Liver (tissue), 9 donors: ENCODE results near the gene EHD2. TPM values are rescaled to one million over a fixed set of nuclear protein-coding genes. Genes with fewer than 3 reads are reported as not detected.

ENCODE experiments used
- DNase-seq: peaks from one replicate; pipeline ENCODE4 v3.0.0-alpha.2; 2017; ENCODE audit warnings: low spot score
- H3K27ac ChIP-seq, 2 donors: one replicate each; pipeline ENCODE4 v1.7.0; 2013; ENCODE audit warnings: inconsistent platforms in 2 of 2, low read length in 2 of 2, control low read depth in 1 of 2, low read depth in 1 of 2, mild to moderate bottlenecking in 1 of 2
- H3K27me3 ChIP-seq, 4 donors: one replicate each; pipeline versions ENCODE4 v1.6.1 to v1.7.0; 2013; ENCODE audit warnings: low read length in 3 of 4, inconsistent platforms in 1 of 4, mild to moderate bottlenecking in 1 of 4, moderate library complexity in 1 of 4; ENCODE audit not compliant: control insufficient read depth in 4 of 4, insufficient read depth in 4 of 4
- H3K36me3 ChIP-seq, 4 donors: one replicate each; pipeline versions ENCODE4 v1.6.1 to v1.7.0; 2013; ENCODE audit warnings: low read length in 3 of 4, mild to moderate bottlenecking in 3 of 4, low read depth in 1 of 4, moderate library complexity in 1 of 4; ENCODE audit not compliant: control insufficient read depth in 4 of 4, insufficient read depth in 3 of 4
- H3K4me1 ChIP-seq, 4 donors: one replicate each; pipeline versions ENCODE4 v1.6.1 to v1.7.0; 2013; ENCODE audit warnings: low read length in 3 of 4, mild to moderate bottlenecking in 3 of 4, moderate library complexity in 1 of 4; ENCODE audit not compliant: control insufficient read depth in 4 of 4, insufficient read depth in 4 of 4
- H3K4me3 ChIP-seq, 3 donors: one replicate each; pipeline versions ENCODE4 v1.6.1 to v1.7.0; 2013; ENCODE audit warnings: low read length in 3 of 3, control low read depth in 1 of 3, low read depth in 1 of 3, mild to moderate bottlenecking in 1 of 3
- H3K9ac ChIP-seq, 2 donors: one replicate each; pipeline ENCODE4 v1.7.0; 2013; ENCODE audit warnings: low read length in 2 of 2, mild to moderate bottlenecking in 2 of 2, moderate library complexity in 2 of 2, control low read depth in 1 of 2, low read depth in 1 of 2
- H3K9me3 ChIP-seq, 4 donors: one replicate each; pipeline versions ENCODE4 v1.6.1 to v1.7.0; 2013; ENCODE audit warnings: low read length in 3 of 4; ENCODE audit not compliant: control insufficient read depth in 4 of 4
- ATF3 ChIP-seq: IDR thresholded peaks from 2 replicates; pipeline ENCODE4 v1.6.1; 2016; ENCODE audit warnings: antibody characterized with exemption
- EGR1 ChIP-seq, 2 donors: IDR thresholded peaks; 2 replicates each; pipeline ENCODE4 v1.6.1; 2016 to 2018; ENCODE audit warnings: antibody characterized with exemption in 2 of 2, low read depth in 2 of 2
- FOXA1 ChIP-seq: IDR thresholded peaks from 2 replicates; pipeline ENCODE4 v1.6.1; 2016; ENCODE audit warnings: antibody characterized with exemption
- FOXA2 ChIP-seq: IDR thresholded peaks from 2 replicates; pipeline ENCODE4 v1.6.1; 2016; ENCODE audit warnings: antibody characterized with exemption
- GABPA ChIP-seq, 2 donors: IDR thresholded peaks in 1 of 2; conservative IDR thresholded peaks in 1 of 2; 2 replicates each; pipeline ENCODE4 v1.6.1; 2016; ENCODE audit warnings: antibody characterized with exemption in 2 of 2, mild to moderate bottlenecking in 1 of 2, moderate library complexity in 1 of 2
- HNF4A ChIP-seq, 2 donors: conservative IDR thresholded peaks; 2 replicates each; pipeline ENCODE4 v1.6.1; 2016; ENCODE audit warnings: antibody characterized with exemption in 2 of 2, mild to moderate bottlenecking in 2 of 2
- HNF4G ChIP-seq: IDR thresholded peaks from 2 replicates; pipeline ENCODE4 v1.6.1; 2016; ENCODE audit warnings: antibody characterized with exemption
- JUND ChIP-seq, 2 donors: IDR thresholded peaks; 2 replicates each; pipeline ENCODE4 v1.6.1; 2016; ENCODE audit warnings: antibody characterized with exemption in 2 of 2
- NR2F2 ChIP-seq: IDR thresholded peaks from 2 replicates; pipeline ENCODE4 v1.6.1; 2016; ENCODE audit warnings: antibody characterized with exemption
- RAD21 ChIP-seq, 2 donors: IDR thresholded peaks; 2 replicates each; pipeline ENCODE4 v1.6.1; 2016; ENCODE audit warnings: antibody characterized with exemption in 2 of 2, mild to moderate bottlenecking in 2 of 2
- RXRA ChIP-seq, 2 donors: IDR thresholded peaks; 2 replicates each; pipeline ENCODE4 v1.6.1; 2017 to 2018; ENCODE audit warnings: antibody characterized with exemption in 2 of 2, mild to moderate bottlenecking in 1 of 2
- SP1 ChIP-seq: IDR thresholded peaks from 2 replicates; pipeline ENCODE4 v1.6.1; 2018; ENCODE audit warnings: antibody characterized with exemption, mild to moderate bottlenecking
- TAF1 ChIP-seq: conservative IDR thresholded peaks from 2 replicates; pipeline ENCODE4 v1.6.1; 2016; ENCODE audit warnings: antibody characterized with exemption, mild to moderate bottlenecking
- YY1 ChIP-seq: IDR thresholded peaks from 2 replicates; pipeline ENCODE4 v1.6.1; 2016; ENCODE audit warnings: antibody characterized with exemption, mild to moderate bottlenecking
- WGBS: extraction: QIAGEN DNeasy Blood & Tissue Kit; methylation state at CpG from one replicate; pipeline ENCODE4 v1.1.7; 2013; 5-methylcytosine and 5-hydroxymethylcytosine counted together
- polyA plus RNA-seq, 2 donors: library from polyadenylated mRNA; stranded (reverse) in 1 of 2; unstranded in 1 of 2; fragments of 200-250 nt in 1 of 2; fragments of >200 nt in 1 of 2; fragmentation: Nextera tagmentation in 1 of 2; extraction: Ambion mirVana in 1 of 2; gene quantifications; one replicate each; pipeline versions ENCODE4 v1.2.1 to v1.2.3, GENCODE V29; 2013 to 2015
- total RNA-seq, 2 donors: library from RNA; depleted of rRNA; stranded (reverse); fragments of >200 nt; gene quantifications; one replicate each; pipeline ENCODE4 v1.2.3, GENCODE V29; 2014
- TF ChIP-seq, protein P1 (sequence below): IDR thresholded peaks from 2 replicates; pipeline ENCODE4 v1.6.1; 2016; ENCODE audit warnings: antibody characterized with exemption
- TF ChIP-seq, protein P2 (sequence below): IDR thresholded peaks from 2 replicates; pipeline ENCODE4 v1.6.1; 2016; ENCODE audit warnings: antibody characterized with exemption, mild to moderate bottlenecking
- TF ChIP-seq, protein P3 (sequence below): fragments of 150-350 bp; IDR thresholded peaks from 2 replicates; pipeline ENCODE4 v1.5.1; 2017; ENCODE audit warnings: improper control_type of control experiment, low read depth, low read length; ENCODE audit not compliant: missing input control
- TF ChIP-seq, protein P4 (sequence below): IDR thresholded peaks from 2 replicates; pipeline ENCODE4 v1.6.1; 2016; ENCODE audit warnings: antibody characterized with exemption
- donor health status: healthy.
- donor health status: healthy.
- donor health status: healthy.
- donor health status: healthy.
- donor health status: healthy.

EHD2 gene
- total and polyA plus RNA-seq, 4 donors = 3.2 to 7.9 (median 5.8) TPM

GRCh38 chr19:47752440-47753211 lies 39.4 kb downstream of the EHD2 start:
- H3K36me3 ChIP-seq = peaks cover 37 to 74% (median 40%) of the 10 kb centered on the region in 4 donors
- TF ChIP-seq YY1 (no peak), HNF4A (conservative IDR thresholded peaks at IDR 0.05) (no peak), SP1 (no peak), ATF3 (no peak), FOXA1 (no peak), RXRA (IDR thresholded peaks at IDR 0.05) (no peak), EGR1 (IDR thresholded peaks at IDR 0.05; ENCODE audit: low read depth in 2 of 2) (no peak), FOXA2 (no peak), JUND (IDR thresholded peaks at IDR 0.05) (no peak), TAF1 (no peak), HNF4G (no peak), NR2F2 (no peak), GABPA (IDR thresholded peaks at IDR 0.05 in 1 of 2, conservative IDR thresholded peaks at IDR 0.05 in 1 of 2) (no peak), RAD21 (IDR thresholded peaks at IDR 0.05) (no peak)
- TF ChIP-seq, protein P1, sequence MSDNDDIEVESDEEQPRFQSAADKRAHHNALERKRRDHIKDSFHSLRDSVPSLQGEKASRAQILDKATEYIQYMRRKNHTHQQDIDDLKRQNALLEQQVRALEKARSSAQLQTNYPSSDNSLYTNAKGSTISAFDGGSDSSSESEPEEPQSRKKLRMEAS = no peak
- TF ChIP-seq, protein P2, sequence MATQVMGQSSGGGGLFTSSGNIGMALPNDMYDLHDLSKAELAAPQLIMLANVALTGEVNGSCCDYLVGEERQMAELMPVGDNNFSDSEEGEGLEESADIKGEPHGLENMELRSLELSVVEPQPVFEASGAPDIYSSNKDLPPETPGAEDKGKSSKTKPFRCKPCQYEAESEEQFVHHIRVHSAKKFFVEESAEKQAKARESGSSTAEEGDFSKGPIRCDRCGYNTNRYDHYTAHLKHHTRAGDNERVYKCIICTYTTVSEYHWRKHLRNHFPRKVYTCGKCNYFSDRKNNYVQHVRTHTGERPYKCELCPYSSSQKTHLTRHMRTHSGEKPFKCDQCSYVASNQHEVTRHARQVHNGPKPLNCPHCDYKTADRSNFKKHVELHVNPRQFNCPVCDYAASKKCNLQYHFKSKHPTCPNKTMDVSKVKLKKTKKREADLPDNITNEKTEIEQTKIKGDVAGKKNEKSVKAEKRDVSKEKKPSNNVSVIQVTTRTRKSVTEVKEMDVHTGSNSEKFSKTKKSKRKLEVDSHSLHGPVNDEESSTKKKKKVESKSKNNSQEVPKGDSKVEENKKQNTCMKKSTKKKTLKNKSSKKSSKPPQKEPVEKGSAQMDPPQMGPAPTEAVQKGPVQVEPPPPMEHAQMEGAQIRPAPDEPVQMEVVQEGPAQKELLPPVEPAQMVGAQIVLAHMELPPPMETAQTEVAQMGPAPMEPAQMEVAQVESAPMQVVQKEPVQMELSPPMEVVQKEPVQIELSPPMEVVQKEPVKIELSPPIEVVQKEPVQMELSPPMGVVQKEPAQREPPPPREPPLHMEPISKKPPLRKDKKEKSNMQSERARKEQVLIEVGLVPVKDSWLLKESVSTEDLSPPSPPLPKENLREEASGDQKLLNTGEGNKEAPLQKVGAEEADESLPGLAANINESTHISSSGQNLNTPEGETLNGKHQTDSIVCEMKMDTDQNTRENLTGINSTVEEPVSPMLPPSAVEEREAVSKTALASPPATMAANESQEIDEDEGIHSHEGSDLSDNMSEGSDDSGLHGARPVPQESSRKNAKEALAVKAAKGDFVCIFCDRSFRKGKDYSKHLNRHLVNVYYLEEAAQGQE = no peak
- TF ChIP-seq, protein P3, sequence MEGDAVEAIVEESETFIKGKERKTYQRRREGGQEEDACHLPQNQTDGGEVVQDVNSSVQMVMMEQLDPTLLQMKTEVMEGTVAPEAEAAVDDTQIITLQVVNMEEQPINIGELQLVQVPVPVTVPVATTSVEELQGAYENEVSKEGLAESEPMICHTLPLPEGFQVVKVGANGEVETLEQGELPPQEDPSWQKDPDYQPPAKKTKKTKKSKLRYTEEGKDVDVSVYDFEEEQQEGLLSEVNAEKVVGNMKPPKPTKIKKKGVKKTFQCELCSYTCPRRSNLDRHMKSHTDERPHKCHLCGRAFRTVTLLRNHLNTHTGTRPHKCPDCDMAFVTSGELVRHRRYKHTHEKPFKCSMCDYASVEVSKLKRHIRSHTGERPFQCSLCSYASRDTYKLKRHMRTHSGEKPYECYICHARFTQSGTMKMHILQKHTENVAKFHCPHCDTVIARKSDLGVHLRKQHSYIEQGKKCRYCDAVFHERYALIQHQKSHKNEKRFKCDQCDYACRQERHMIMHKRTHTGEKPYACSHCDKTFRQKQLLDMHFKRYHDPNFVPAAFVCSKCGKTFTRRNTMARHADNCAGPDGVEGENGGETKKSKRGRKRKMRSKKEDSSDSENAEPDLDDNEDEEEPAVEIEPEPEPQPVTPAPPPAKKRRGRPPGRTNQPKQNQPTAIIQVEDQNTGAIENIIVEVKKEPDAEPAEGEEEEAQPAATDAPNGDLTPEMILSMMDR = no peak
- TF ChIP-seq, protein P4, sequence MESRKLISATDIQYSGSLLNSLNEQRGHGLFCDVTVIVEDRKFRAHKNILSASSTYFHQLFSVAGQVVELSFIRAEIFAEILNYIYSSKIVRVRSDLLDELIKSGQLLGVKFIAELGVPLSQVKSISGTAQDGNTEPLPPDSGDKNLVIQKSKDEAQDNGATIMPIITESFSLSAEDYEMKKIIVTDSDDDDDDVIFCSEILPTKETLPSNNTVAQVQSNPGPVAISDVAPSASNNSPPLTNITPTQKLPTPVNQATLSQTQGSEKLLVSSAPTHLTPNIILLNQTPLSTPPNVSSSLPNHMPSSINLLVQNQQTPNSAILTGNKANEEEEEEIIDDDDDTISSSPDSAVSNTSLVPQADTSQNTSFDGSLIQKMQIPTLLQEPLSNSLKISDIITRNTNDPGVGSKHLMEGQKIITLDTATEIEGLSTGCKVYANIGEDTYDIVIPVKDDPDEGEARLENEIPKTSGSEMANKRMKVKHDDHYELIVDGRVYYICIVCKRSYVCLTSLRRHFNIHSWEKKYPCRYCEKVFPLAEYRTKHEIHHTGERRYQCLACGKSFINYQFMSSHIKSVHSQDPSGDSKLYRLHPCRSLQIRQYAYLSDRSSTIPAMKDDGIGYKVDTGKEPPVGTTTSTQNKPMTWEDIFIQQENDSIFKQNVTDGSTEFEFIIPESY = no peak
- H3K4me3 ChIP-seq = no peak overlapping the region
- no peak for DNase-seq
- H3K27ac ChIP-seq = no peak overlapping the region
- peaks cover 0 to 21% (median 16%) of the 10 kb centered on the region in 4 donors for H3K4me1 ChIP-seq
- no peak overlapping the region for H3K9ac ChIP-seq
- no peaks in the 10 kb centered on the region for H3K27me3 ChIP-seq
- H3K9me3 ChIP-seq = no peaks in the 10 kb centered on the region
- 90% methylated on average over 27 of the region's 27 CpGs for WGBS
